Stromal cell of bone marrow (primary cell): ENCODE measurements around the gene TICAM1.
A peak's percentile ranks its signal among the peaks of the same experiment; 100 is the strongest.
"Not testable (repeated sequence)": the region's sequence is repeated elsewhere in the genome, so short reads cannot be mapped to it uniquely, and the experiment has no call there.

ENCODE experiments used
- DNase-seq: peaks from one replicate; pipeline ENCODE4 v3.0.0-alpha.2; 2012; ENCODE audit warnings: low read depth

TICAM1 gene

DNA sequence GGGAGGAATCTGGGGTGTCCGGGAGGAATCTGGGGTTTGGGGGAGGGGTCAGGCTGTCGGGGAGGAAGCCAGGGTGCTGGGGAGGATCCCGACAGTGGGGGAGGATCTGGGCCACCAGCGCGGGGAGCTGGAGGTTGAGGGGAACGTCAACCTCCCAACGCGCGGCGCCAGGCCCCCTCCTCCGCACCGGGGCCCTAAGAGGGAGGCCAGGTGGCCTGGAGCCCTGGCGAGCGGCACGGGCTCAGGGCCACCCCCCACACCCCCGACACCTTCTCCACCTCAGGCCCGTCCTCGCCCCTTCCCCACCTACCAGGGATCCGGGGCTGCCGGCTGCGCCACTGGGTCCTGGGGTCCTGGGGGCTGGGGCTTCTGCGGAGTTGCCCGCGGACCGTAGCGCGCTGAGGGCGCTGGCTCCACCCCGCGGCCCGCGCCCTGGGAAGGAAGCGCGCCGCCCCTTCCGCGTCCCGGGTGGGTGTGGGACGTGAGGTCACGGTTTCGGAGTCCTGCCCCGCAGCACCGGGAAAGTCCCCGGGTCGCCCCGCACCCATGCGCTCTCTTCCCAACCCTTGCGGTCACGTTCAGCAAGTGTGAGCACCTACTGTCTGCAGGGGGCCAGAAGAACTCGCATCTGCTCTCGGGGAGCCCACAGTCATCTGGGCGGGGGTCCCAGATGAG is at the start of gene TICAM1:
Gene TICAM1, minus strand, starts transcription at position 409 of the 675 bp plus-strand sequence. CDS start 13,335 bp downstream, outside the sequence.
- peak; percentile 32 for DNase-seq

DNA sequence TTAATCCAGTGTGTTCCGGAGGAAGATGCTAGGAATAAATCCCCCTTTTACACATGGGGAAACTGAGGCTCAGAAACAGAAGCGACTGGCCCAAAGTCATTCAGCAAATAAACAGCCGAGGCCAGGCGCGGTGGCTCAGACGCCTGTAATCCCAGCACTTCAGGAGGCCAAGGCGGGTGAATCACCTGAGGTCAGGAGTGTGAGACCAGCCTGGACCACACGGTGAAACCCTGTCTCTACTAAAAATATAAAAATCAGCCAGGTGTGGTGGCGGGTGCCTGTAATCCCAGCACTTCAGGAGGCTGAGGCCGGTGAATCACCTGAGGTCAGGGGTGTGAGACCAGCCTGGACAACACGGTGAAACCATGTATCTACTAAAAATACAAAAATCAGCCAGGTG is 47.5 kb upstream of the TICAM1 start:
- no peak for DNase-seq

DNA sequence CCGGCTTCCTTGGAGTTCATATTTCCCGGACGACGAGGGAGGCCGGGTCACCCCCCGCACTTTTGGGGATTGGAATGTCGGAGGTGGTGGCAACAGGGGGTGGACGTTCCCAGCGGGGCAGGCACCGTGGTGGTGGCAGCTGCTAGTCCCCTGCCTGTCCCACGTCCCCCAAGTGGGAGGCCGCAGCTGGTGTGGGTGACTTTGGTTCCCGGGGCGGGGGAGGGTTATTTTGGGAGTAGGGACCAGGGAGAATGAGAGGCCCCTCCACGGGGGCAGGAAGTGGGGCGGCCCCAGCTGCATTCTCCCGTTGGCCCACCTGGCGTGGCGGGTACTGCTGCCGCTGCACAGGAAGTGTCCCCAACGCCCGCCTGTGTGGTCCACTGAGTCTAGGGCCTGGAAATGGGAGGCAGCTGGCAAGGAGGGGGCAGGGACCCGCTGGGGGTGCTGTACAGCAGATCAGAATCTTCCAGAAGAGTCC is 47.0 kb upstream of the TICAM1 start:
- no peak for DNase-seq

DNA sequence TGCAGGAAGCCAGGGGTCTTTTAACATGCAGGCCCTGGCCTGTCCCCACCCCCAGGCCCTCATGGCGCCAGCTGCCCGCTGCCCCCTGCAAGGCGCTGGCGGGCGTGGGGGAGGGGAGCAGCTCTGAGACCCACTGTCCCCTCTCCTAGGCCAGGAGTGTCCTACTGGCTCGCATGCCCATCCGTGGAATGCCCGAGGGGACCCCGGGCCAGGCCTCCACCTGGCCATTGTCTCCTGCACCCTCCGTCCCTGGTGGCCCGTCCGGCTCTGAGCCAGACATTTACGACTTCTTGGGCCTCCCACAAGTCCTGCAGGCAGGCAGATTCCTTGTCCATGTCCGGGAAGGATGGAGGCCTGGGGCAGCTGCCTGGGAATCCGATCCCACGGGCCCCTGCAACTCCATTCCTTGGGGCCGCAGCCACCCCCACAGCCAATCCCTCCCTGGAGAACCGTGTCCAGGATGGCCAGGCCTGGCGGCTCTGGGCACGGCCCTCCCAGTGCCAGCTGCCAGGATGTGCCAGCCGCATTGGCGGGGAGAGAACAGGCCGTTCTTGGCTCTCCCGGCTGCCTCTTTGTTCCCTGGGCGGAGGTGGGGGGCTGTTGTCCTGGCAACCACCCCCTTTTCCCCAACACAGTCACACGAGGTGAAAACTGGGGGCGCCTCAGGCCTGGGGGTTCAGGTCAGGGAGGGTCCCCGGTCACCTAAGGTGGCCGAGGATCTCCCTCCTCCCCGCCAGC is 46.4 kb upstream of the TICAM1 start:
- DNase-seq: no peak

DNA sequence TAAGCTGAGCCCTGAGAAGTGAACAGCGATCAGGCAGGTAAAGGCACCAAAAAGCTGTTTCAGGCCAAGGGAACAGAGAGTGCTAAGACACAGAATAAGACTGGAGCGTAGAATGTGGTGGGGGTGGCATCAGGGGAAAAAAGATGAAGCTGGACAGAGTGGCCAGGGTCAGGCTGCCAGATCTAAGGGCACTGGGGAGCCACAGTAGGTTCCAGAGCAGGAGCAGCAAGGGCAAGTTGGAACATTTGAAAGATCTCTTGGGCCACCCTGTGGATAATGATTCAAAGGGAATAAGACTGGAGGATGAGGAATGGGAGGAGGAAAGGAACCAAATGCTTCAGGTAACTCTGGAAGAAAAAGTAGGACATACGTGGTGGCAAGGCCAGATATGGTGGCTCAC is 42.4 kb upstream of the TICAM1 start:
- DNase-seq: no peak

DNA sequence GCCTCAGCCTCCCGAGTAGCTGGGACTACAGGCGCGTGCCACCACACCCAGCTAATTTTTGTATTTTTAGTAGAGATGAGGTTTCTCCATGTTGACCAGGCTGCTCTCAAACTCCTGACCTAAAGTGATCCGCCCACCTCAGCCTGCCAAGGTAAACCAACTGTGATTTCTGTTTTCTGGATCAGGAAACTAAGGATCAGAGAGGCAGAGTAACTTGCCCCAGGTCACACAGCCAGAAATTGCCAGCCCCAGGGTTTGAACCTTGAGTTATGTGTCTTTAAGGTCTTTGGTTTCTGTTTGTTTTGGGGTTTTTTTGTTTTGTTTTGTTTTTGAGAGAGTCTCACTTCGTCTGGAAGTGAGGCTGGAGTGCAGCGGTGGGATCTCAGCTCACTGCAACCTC is 40.2 kb upstream of the TICAM1 start:
- DNase-seq: no peak

DNA sequence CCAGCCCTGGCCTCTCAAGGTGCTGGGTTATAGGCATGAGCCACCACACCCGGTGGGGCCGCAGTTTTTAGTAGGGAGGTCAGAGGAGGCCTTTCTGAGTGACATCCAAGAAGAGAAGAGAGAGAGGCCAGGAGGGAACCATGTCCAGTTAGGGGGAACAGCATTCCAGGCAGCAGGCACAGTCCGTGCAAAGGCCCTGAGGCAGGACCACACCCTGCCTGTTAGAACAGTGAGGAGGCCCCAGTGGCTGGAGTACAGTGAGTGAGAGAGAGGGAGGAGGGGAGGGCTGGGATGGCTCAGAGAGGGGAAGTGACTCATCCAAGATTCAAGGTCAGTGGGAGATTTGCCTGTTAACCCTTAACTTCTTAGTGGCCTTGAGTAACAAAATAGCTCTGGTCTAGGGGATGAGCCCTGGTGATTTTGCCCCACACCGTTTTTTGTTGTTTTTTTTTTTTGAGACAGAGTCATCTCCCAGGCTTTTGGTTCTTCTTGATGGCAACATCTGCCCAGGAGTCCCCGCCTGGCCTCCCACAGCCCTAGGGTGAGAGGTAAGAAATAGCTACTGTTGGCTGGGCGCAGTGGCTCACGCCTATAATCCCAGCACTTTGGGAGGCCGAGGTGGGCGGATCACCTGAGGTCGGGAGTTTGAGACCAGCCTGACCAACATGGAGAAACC is 38.7 kb upstream of the TICAM1 start:
- peak; percentile 92 for DNase-seq

DNA sequence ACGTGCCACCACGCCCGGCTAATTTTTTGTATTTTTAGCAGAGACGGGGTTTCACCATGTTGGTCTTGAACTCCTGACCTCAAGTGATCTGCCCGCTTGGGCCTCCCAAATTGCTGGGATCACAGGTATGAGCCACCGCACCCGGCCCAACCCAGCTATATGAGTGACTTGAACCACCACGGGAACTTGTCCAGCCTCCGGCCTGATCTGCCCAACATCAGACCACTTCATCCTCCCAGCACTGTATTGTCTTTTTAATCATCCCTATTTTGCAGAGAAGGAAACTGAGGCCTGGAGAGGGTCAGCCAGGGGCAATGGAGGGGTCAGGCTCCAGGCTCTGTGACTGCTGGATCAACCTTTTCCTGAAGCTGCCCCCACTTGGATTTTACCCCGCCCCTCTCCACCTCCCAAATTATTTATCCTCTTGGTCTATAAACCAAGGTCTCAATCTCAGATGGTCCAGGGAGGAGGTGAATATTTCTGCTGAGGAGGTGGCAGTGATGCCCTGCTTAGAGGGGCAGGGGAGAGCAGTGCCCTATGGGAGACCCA is 36.8 kb upstream of the TICAM1 start:
- no peak for DNase-seq

DNA sequence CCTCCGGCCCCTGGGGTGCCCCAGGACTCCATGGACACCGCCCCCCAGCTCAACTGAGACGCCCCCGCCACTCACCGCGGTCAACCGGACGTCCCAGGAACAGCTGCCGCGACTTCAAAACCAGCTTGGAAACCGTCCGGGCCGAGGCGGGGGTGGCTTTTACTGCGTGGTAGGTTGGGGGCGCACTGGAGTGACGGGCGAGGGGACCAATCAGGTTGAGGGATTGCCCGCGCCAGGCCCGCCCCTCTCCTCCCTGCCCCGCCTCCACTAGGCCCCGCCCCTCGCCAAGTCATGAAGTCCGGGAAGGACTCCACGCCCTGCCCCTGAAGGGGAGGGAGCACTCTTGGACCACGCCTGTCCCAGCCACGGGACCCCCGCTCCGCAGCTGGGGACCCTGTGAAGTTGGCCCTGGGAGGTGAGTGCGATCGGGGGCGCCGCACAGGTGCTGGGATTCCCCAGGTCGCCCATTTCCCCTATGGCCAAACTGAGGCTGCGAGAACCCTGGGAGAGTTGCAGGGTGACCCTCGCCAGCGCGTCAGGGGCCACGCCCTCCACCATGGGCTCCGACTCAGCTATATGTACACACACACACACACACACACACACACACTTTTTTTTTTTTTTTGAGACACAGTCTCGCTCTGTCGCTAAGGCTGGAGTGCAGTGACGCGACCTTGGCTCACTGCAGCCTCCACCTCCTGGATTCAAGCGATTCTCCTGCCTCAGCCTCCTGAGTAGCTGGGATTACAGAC is 36.2 kb upstream of the TICAM1 start, which contains the start of gene PLIN3:
Gene PLIN3, minus strand, starts transcription at position 134 of the 752 bp plus-strand sequence. CDS start 6,273 bp downstream, outside the sequence.
- peak; percentile 91 for DNase-seq

DNA sequence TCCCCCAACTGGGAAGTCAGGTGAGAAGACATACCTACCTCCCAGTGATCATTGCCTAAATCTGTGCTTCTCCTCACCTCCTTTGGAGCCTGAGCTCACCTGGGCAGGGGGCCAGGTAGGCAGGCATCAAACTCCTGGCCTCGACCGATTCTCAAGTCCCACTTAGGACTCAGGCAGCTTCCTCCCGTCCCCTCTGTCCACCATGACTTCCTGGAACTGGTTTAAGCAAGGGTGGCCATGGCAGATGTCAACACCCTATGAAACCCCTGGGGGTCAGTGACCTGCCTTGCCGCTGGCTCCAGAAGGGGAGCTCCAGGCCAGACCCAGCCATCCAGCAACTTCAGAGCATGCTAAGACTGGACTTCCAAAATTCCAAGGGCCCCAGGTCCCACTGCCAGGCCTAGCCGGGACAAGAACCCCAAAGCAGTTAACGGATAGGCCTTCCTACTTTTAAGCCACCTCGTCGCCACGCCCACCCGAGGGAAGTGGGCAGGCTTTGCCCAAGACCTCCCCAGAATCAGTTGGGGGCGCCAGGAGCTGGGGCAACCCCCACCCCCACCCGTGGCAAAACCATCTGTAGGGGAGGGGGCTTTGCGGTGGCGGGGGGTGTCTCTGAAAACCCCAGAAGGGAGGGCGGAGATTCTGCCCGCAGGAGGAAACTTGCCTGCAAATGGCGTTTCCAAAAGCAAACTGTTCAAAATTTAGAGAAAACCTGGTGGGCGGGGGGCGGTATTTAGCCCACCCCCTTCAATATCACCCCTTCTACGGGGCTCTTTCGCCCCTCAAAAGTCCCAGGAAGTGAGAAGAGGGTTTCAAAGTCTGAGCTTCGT is 35.3 kb upstream of the TICAM1 start:
- peak; percentile 41 for DNase-seq

DNA sequence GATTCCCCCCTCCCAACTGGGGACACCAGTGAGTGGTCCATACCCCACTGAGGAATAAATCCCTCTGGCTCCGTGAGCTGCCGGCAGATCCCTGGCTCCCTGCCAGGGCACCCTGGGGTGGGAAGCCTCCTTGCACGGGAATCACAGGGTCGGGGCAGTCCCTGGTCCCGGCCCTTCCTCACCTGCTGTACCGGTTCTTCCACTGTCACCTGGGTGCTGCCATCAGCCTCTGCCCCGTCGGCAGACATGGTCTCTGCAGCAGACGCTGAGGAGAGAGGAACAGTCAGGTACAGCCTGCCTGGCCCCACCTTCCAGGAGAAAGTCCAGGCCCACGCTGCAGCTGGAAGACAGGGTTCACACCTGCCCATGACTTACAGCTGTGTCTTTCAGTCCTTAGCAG is 29.6 kb upstream of the TICAM1 start:
- DNase-seq: no peak

DNA sequence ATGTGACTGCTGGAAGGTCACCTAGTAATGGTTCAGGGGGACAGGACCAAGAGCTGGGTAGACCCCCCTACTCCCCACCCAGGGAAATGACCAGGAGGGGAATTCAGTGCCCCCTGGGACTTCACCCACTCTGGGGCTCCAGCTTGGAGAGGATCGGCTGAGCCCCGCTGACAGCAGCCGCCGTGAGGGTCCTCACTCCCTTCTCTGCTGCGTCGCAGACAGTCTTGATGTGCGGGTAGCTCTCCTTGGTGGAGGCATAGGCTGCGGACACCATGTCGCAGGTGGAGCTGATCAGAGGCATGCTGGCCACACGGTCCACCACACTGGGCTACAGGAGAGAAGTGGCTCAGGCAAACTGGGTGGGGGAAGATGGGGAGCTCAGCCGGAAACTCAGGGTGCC is 28.2 kb upstream of the TICAM1 start:
- DNase-seq: no peak

DNA sequence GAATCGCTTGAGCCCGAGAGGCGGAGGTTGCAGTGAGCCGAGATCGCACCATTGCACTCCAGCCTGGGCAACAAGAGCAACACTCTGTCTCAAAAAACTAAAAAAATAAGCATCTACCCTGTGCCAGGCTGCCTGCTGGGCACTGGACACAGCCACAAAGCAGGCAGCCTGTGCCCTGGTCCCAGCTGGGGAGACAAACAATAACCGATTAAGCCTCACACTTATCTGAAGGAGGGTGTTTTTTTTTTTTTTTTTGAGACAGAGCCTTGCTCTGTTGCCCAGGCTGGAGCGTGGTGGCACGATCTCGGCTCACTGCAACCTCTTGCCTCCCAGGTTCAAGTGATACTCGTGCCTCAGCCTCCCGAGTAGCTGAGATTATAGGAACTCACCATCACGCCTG is 25.0 kb upstream of the TICAM1 start:
- DNase-seq: not testable (repeated sequence)

DNA sequence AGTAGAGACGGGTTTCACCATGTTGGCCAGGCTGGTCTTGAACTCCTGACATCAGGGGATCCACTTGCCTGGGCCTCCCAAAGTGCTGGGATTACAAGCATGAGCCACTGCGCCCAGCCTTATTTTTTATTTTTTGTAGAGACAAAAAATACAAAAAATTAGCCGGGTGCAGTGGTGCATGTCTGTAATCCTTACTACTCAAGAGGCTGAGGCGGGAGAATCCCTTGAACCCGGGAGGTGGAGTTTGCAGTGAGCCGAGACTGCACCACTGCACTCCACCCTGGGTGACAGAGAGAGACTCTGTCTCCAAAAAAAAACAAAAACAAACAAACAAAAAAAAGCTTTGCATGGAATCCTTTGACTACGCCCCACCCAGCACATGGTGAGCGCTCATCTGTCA is 22.0 kb upstream of the TICAM1 start:
- DNase-seq: not testable (repeated sequence)

DNA sequence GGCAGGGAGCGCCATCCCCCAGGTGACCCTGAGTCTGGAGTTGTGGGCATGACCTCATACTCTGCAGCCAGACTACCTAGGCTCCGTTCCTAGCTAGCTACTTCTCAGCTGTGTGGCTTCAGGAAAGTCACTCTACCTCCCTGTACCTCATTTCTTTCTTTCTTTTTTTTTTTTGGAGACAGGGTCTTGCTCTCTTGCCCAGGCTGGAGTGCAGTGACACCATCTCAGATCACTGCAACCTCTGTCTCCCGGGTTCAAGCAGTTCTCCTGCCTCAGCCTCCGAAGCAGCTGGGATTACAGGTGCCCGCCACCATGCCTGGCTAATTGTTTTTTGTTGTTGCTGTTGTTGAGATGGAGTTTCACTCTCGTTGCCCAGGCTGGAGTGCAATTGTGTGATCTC is 21.0 kb upstream of the TICAM1 start:
- DNase-seq: no peak

DNA sequence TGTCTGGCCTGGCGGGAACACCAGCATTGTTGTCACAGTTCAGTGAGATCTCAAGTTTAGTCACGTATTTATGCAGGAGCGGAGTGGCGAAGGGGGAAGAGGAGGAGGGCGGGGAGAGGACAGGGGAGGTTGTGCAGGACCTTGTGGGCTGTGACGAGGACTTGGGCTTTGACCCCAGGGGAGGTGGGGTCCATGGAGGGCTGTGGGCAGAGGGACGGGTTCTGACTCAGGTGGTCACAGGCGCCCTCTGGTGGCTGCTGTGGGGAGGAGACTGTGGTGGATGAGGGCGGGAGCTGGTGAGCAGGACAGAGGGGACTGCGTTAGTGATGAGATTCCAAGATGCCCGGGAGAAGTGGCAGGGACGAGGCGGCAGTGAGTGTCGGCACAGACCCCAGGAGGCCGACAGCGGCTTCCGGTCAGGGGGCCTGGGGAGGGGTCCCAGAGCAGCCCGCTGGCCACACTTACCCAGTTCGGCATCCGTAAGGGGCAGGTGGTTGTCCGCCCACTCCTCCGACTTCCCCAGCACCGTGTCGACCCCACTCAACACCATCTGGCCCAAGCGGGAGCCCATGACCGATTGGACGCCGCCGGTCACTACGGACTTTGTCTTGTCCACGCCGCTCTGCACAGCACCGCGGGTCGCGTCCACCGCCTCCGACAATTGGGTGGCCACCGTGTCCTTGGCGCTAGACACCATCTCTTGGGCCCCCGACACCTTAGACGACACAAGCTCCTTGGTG is 20.2 kb upstream of the TICAM1 start:
- DNase-seq: no peak

DNA sequence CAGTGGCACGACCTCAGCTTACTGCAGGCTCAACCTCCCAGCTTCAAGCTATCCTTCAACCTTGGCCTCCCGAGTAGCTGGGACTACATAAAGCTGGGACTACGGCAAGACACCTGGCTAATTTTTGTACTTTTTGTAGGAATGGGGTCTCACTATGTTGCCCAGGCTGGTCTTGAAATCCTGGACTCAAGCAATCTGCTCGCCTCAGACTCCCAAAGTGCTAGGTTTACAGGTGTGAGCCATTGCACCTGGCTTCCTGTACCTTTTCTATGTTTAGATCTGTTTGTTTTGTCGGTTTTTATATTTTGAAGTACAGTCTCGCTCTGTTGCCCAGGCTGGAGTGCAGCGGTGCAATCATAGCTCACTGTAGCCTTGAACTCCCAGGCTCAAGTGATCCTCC is 17.5 kb upstream of the TICAM1 start:
- no peak for DNase-seq

DNA sequence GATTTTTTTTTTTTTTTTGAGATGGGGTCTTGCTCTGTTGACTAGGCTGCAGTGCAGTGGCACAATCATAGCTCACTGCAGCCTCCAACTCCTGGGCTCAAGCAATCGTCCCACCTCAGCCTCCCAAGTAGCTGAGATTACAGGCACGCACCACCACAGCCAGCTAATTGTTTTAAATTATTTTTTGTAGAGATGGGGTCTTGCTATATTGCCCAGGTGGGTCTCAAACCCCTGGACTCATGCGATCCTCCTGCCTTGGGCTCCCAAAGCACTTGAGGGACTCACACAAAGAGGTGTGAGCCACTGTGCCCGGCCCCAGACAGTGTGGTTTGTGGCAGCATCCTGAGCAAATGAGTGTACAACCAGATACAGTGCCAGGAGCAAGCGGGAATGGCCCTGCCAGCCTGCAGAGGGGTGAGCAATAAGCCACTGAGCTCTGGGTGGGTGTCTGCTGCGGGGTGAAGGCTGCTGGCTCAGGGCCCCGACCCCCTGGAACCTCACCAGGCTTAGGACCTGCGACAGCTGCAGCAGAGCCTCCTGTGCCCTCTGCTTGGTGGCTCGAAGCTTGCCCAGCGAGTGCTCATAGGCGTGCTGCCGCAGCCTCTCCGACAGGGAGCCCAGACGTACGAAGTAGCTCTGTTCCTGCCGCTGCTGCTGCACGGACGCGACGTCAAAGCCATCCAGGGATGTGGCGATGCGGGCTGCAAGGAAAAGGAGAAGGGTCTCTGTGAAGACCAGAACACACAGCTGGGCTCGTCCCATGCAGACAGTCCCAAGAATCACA is 15.9 kb upstream of the TICAM1 start:
- no peak for DNase-seq

DNA sequence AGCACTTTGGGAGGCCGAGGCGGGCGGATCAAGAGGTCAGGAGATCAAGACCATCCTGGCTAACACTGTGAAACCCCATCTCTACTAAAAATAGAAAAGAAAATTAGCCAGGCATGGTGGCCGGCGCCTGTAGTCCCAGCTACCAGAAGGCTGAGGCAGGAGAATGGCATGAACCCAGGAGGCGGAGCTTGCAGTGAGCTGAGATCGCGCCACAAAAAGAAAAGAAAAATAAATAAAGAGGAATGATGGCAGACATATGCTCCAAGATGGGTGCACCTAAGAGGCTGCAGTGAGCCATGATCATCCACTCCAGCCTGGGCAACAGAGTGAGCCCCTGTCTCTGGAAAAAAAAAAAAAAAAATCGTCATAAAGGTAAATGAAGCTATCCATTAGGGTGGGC is 14.5 kb upstream of the TICAM1 start:
- DNase-seq: not testable (repeated sequence)
